GM10847 (cell line): Measurements from ENCODE around the gene COL16A1.

Experiments
- POLR2A ChIP-seq: IDR thresholded peaks from 2 replicates; pipeline ENCODE4 v1.6.1; 2011; ENCODE audit not compliant: insufficient read length; ENCODE audit errors: extremely low read depth

The COL16A1 gene

DNA sequence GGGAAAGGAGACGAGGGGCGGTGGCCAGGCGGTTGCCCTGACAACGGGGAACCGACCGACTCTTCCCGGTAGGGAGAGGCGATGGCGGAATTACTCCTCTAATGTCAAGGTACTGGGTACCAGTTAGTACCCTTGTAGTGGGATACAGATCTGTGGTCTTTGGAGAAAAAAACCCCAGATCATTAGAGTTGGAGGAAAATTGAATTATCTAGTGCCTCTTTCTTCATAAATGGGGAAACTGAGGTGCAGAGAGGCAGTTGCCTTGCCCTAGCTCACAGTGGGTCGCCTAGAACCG is 58.6 kb downstream of the COL16A1 start:
- TF ChIP-seq POLR2A, result peak; percentile 7

DNA sequence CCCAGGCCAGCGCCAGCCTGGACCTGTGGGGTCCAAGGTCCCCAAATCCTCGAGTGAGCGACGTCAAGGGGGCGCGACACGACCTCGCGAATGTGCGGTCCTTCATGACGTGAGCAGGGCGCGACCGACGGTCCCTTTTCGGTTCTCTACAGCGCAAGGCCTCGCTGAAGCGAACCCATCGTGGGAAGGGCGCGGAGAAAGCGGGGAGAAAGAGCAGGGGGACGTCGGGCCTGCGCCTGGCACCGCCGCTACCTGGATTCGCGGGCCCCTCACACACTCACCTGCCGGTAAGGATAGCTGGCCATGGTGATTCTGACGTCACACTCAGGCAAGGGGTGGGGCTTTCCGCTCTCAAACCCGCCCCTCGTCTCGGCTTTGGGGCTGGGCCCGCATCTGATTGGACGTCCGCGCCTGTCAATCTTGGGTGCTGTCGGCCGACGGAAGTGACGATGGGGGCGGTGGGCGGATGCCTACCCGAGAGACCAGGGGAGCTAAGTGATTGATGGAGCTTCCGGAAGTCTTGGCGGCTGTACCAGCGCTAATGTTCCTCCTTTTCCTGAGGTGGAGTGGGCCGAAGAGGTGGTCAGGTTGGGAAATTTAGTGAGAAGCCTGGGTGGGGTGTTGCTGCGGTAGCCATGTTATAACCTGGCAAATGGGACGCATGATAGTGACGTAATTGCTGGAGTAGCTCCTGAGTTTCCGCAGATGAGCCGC is 59.1 kb downstream of the COL16A1 start, which contains the start of gene PEF1:
Gene PEF1 (minus strand): TSS at position 317 of the 714 bp plus-strand sequence. CDS start 12 bp downstream, at position 305.
- TF ChIP-seq POLR2A, result peak; percentile 40

DNA sequence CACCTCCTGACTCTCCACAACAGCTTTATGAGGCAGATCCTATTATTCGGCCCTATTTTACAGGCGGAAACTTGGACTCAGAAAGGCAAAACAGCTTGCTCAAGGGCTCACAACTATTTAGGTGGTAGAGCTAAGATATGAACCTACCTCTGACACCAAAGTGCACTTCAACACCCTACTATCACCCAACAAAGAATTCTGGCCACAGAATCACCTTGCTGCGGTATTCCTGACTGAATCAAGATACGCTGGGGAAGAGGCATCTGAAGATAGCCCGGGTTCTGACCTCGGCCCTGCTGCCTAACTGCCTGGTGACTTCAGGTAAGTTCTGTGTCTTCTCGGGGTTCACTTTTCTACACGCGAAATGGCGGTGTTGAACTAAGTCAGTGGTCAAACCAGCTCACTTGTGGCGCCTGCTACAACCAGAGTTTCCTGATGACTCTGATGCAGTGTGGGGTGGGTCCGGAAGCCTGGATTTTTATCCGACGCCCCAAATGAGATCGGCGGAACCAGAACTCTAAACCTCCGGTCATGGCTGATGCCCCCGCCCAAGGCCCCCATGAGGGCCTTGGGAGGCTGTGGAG is 59.7 kb downstream of the COL16A1 start:
- TF ChIP-seq POLR2A, result no peak

GRCh38 chr1:31642897-31643296 is 60.9 kb downstream of the COL16A1 start:
- TF ChIP-seq POLR2A, result no peak

GRCh38 chr1:31642366-31642765 is 61.5 kb downstream of the COL16A1 start:
- no peak for TF ChIP-seq POLR2A

- TF ChIP-seq POLR2A, result no peak
Observed at GRCh38 chr1:31640964-31641363, 62.9 kb downstream of the COL16A1 start.

GRCh38 chr1:31640179-31640578 is 63.6 kb downstream of the COL16A1 start:
- TF ChIP-seq POLR2A, result no peak

DNA sequence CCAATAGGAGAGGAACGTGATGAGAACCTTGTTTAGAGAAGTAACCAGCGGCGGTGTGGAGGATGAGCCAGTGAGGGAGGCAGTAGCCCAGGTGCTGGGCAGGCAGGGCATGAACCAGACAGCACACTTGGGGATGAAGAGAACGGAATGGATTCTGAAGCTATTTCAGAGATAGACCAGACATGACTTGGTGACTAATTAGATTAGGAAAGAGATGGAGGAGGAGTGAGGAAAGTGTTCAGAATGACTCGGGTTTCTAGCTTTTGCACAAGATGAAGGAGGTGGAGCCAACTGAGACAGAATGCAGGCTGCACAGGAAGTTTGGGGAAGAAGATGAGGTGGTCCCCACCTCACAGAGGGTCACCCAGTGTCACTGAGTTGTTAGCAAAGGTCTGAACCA is 64.3 kb downstream of the COL16A1 start:
- no peak for TF ChIP-seq POLR2A

GRCh38 chr1:31637915-31638673 is 65.7 kb downstream of the COL16A1 start:
- no peak for TF ChIP-seq POLR2A

GRCh38 chr1:31633117-31633516 is 70.7 kb downstream of the COL16A1 start:
- no peak for TF ChIP-seq POLR2A

DNA sequence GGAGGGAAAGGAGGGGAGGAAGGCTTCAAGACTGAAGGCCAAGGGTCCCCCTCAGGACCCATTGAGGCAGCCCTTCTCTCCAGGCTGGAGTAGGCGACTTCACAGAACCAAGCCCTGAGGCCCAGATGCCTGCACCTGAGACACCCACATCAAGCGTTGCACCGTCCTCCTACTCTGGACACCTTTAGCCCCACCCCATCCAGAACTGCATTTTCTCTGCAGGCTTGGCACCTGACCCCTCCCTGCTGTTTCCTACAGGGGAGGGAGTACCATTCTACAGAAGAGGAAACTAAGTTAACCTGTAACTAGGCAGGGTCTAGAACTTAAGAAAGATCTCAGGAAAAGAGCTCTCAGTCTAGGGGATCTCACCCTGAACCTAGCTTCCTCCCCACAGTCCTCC is 71.2 kb downstream of the COL16A1 start:
- TF ChIP-seq POLR2A, result no peak

GRCh38 chr1:31628931-31629556 is 74.8 kb downstream of the COL16A1 start:
- TF ChIP-seq POLR2A, result no peak

DNA sequence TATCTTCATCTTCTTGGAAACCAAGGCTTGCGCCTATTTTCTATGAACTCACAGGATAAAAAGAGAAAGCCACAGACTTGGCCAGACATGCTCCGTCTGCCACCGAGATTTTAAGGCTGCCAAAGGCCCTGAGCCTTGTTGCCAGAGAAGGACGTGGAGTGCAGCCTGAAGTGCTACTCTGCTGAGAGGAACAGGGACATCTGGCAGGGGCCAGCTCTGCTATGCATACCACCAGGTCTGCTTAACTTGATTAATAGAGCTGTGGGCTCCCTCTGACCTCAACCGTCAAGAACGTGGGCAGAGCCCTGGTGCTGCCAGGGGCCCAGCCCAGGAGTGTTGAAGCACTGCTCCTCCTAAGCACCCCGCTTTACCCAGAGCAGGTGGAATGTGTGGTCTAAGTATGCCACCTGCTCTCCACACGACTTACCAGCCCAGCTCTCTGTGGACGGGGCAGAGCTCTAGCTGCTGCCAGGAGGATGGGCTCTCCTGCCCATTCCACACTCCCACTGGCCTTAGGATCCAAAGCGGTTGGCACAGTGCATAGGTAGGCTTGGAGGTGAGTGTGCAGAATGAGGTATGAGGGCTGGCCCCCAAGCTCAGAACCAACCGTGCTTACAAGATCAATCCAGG is 75.8 kb downstream of the COL16A1 start:
- TF ChIP-seq POLR2A, result no peak

DNA sequence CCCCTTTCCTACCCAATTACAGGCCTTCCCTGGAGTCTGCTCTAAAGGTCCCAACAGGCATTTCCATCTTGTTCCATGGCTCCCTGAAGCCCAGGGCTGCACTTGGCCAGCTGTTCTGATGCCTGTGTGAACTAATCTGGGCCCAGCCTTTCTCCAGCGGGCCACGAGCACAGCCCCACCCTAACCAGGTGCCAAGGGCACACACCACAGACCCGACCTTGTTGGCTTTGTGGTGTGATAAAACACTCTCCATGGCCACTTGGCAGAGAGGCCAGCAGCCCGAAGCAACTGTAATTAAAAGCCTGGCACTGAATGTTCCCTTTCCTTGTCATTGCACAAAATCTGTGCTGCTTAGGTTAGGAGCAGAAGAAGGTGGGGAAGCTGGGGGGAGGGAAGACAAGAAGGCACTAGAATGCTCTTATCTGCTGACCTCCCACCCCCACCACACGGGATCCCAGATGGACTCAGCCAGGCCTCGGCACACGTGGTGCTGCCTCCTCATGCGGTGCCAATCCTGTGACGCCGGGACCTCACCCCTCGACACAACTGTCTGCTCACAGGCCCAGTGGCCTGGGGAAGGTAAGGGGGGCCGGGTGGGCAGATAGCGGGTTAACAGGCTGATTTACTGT is 76.4 kb downstream of the COL16A1 start:
- TF ChIP-seq POLR2A, result no peak

- no peak for TF ChIP-seq POLR2A
Observed at GRCh38 chr1:31626223-31627207, 77.3 kb downstream of the COL16A1 start.
